ENCODE measurements around the gene CNTROB. TPM values are rescaled to one million over a fixed set of nuclear protein-coding genes. Genes with fewer than 3 reads are reported as not detected.

The CNTROB gene
- total RNA-seq, 1 donor from 2014 or later, result 62.7 TPM

DNA sequence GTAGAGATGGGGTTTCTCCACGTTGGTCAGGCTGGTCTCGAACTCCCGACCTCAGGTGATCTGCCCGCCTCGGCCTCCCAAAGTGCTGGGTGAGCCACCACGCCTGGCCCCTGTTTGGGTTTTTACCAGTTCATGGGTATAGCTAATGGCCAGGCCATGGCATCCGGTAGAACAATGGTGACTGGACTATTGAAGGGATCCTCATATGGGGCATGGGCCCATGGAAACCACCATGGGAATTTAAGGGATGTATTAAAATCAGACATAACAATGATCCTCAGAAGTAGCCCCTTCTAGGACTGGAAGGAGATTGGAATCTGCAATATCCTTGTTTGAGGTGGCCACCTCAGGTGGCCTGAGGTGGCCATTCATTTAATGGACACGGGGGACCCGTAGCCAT lies 52.9 kb downstream of the CNTROB start:
- no peak overlapping the region for H3K4me3 ChIP-seq
- peaks cover 6% of the 10 kb centered on the region for H3K4me1 ChIP-seq
- H3K27ac ChIP-seq, result no peak overlapping the region
- DNase-seq, result no peak
- intact Hi-C loops (cut with DNase I), result no loop called here
- TF ChIP-seq, protein P1, sequence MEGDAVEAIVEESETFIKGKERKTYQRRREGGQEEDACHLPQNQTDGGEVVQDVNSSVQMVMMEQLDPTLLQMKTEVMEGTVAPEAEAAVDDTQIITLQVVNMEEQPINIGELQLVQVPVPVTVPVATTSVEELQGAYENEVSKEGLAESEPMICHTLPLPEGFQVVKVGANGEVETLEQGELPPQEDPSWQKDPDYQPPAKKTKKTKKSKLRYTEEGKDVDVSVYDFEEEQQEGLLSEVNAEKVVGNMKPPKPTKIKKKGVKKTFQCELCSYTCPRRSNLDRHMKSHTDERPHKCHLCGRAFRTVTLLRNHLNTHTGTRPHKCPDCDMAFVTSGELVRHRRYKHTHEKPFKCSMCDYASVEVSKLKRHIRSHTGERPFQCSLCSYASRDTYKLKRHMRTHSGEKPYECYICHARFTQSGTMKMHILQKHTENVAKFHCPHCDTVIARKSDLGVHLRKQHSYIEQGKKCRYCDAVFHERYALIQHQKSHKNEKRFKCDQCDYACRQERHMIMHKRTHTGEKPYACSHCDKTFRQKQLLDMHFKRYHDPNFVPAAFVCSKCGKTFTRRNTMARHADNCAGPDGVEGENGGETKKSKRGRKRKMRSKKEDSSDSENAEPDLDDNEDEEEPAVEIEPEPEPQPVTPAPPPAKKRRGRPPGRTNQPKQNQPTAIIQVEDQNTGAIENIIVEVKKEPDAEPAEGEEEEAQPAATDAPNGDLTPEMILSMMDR (IDR thresholded peaks at IDR 0.05), result no peak
- no peaks in the 10 kb centered on the region for H3K36me3 ChIP-seq
- no peaks in the 10 kb centered on the region for H3K27me3 ChIP-seq
- H3K9me3 ChIP-seq, result no peaks in the 10 kb centered on the region
- ATAC-seq, result no peak

DNA sequence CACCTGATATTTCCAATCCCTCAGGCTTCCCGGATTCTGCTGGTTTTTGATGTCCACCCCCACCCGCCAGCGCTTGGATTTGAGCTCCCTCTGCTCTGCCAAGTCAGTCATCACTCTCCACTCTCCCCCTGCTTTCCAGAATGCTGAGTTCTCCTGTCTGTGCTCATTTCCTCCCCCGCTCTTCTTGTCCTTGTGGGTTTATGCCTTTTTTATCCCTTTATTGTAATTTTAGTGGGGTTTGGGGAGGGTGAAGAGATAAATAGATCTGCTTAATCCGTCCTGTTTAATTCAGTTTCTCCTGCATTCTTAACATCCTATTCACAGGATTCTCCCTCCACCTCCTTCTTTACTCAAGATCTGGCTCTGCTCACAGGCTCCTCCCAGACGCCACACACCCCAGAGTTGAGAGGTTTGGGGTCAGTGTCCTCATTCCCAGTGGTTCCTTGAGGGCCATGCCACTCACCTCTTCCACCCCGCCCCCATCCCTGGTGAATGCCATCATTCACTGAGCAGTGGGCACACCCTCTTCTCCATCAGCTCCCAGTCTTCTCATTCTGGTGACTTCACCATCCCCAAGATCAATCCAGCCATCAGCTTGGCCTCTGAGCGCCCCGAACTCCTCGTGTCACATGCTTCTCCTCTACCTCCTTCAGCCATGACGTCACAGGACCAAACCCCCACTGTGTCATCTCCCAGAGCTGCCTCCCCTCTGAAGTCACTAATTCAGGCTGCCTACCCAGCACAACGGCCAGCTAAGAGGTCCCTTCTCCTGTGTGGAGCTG lies 55.3 kb downstream of the CNTROB start:
- Histone ChIP-seq H3K27me3 (no peaks in the 10 kb centered on the region), H3K4me3 (no peak overlapping the region), H3K36me3 (no peaks in the 10 kb centered on the region), H3K27ac (no peak overlapping the region), H3K9me3 (no peaks in the 10 kb centered on the region), H3K4me1 (peaks cover 6% of the 10 kb centered on the region)
- intact Hi-C loops (cut with DNase I), result no loop called here
- DNase-seq (no peak), ATAC-seq (no peak)
- TF ChIP-seq, protein P1 (IDR thresholded peaks at IDR 0.05), result no peak

DNA sequence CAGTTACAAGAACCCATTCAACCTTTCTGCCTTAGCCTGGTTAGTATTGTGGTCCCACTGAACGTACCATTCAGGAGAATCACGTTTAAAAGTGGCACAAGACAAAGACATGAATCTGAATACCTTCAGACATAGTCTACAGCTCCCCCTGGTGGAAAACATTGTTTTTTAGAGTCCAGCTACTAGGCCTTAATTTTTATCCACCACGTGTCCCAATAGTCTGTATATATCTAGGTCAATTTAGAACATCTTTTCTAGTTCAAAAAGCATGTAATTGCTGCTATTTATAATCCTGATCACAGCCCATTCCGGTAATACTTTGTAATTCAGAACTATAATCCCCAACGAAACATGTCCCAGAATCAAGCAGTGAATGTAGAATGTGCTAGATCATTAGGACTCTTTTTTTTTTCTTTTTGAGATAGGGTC lies 56.8 kb downstream of the CNTROB start:
- DNase-seq, result no peak
- no peaks in the 10 kb centered on the region for H3K9me3 ChIP-seq
- TF ChIP-seq, protein P1 (IDR thresholded peaks at IDR 0.05), result peak; percentile 71
- peaks cover 6% of the 10 kb centered on the region for H3K4me1 ChIP-seq
- intact Hi-C loops (cut with DNase I), result no loop called here
- peaks cover 3% of the 10 kb centered on the region for H3K27me3 ChIP-seq
- peak; percentile 70 for ATAC-seq
- no peaks in the 10 kb centered on the region for H3K36me3 ChIP-seq
- H3K4me3 ChIP-seq, result no peak overlapping the region
- H3K27ac ChIP-seq, result no peak overlapping the region

DNA sequence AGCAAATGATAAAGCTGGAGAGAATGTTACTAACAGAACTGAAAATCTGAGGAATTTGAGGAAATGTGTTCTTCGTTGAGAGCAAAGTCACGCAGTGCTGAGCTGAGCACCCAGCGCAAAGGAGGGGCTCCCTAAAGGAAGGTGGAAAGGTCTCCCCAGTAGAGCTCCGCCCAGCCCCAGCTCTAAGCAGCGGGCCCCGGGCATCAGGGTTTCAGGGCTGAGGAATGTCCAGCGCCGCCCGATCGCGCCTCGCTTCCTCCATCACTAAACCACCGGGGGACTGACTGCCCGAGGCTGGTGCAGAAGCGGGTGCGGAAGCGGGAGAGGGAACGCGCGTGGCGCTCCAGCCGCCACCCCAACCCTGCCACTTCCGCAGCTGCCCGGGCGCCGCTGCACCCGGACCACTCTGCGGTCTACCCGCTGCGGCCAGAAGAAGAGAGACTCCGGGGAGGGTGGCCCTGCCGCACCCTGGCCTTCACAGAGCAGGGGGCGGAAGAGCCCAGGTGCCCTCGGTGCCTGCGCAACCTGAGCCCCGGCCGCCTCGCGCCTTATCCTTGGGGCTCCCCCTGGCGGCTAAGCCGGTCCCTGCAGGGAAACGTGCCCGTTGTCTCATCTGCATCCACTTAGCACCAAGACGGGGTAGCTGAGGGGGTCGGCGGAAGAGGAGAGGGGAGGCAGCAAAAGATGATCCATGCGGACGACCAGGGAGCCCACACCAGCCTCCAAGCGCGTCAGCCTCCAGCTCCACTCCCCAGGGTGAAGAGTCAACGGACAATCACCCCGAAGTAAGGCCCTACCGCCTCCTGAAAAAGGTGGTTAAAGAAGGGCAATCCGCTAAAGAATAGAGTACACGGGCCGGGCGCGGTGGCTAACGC lies 58.0 kb downstream of the CNTROB start:
- Histone ChIP-seq H3K27me3 (peaks cover 10% of the 10 kb centered on the region), H3K27ac (peak overlapping the region; percentile 78), H3K4me1 (peaks cover 6% of the 10 kb centered on the region), H3K4me3 (peak overlapping the region; percentile 59), H3K9me3 (no peaks in the 10 kb centered on the region), H3K36me3 (no peaks in the 10 kb centered on the region)
- ATAC-seq (peak; percentile 95), DNase-seq (peak; percentile 93)
- intact Hi-C loops (cut with DNase I), result loop anchor here (5.0 kb wide), 2 partner anchors 78 to 128 kb away; no protein-coding TSS in a partner anchor
- TF ChIP-seq, protein P1 (IDR thresholded peaks at IDR 0.05), result peak; percentile 95

DNA sequence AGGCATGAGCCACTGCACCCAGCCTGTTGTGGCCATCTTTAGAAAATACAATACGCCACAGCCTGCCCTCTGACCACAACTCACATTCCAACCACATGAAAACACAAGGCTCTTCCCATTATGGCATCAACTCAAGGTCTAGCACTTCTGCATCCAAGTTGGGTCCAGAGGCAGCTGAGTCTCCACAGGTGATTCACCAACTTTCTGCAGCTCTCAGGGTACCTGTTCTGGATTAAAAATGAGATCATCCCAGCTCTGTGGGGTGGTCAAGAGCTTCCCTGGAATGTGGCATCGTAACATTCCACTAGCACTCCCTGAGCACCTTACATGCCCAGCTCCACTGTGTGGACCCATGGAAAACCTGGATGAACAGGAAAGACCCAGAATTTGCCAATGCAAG lies 60.5 kb downstream of the CNTROB start:
- Histone ChIP-seq H3K9me3 (no peaks in the 10 kb centered on the region), H3K27me3 (peaks cover 28% of the 10 kb centered on the region), H3K36me3 (no peaks in the 10 kb centered on the region), H3K4me1 (peaks cover 6% of the 10 kb centered on the region), H3K27ac (no peak overlapping the region), H3K4me3 (no peak overlapping the region)
- TF ChIP-seq, protein P1 (IDR thresholded peaks at IDR 0.05), result no peak
- intact Hi-C loops (cut with DNase I), result loop anchor here (5.0 kb wide), 2 partner anchors 80 to 130 kb away; no protein-coding TSS in a partner anchor
- DNase-seq (no peak), ATAC-seq (peak; percentile 55)
